A673 (cell line): ENCODE measurements around the gene ASAP2.

Experiments
- CTCF ChIP-seq: fragments of 300-800, 200-600 bp; sonication (generic); conservative IDR thresholded peaks from 2 replicates; pipeline ENCODE4 v1.5.1; 2017; ENCODE audit warnings: low read depth, mild to moderate bottlenecking, antibody characterized with exemption, low read length, moderate library complexity, mixed read lengths
- EZH2 ChIP-seq: fragments of 200-600 bp; sonication (generic); IDR thresholded peaks from 2 replicates; pipeline ENCODE4 v1.6.1; 2017; ENCODE audit warnings: borderline replicate concordance, low read depth, mild to moderate bottlenecking, mixed read lengths, antibody characterized with exemption, low read length; ENCODE audit not compliant: poor library complexity, severe bottlenecking

- TF ChIP-seq CTCF = no peak
- no peak for TF ChIP-seq EZH2
Observed at GRCh38 chr2:9284521-9285297, 78.1 kb downstream of the ASAP2 start.
